HL-60 (cell line): ENCODE results near the gene ZDHHC16.

ENCODE experiments used
- GABPA ChIP-seq: IDR thresholded peaks from 2 replicates; pipeline ENCODE4 v1.6.1; 2012; ENCODE audit warnings: low read depth
- POLR2AphosphoS5 ChIP-seq: IDR thresholded peaks from 2 replicates; pipeline ENCODE4 v1.6.1; 2012; ENCODE audit warnings: low read depth
- SPI1 ChIP-seq: IDR thresholded peaks from 2 replicates; pipeline ENCODE4 v1.6.1; 2012; ENCODE audit warnings: low read depth, mild to moderate bottlenecking, borderline replicate concordance
- TF ChIP-seq, protein P1 (sequence below): IDR thresholded peaks from one replicate; pipeline ENCODE4 v1.5.1; 2011; ENCODE audit warnings: low read length, control low read depth, inconsistent platforms; ENCODE audit not compliant: insufficient read depth
- TF ChIP-seq, protein P2 (sequence below): IDR thresholded peaks from 2 replicates; pipeline ENCODE4 v1.6.1; 2012; ENCODE audit warnings: low read depth; ENCODE audit not compliant: insufficient replicate concordance

DNA sequence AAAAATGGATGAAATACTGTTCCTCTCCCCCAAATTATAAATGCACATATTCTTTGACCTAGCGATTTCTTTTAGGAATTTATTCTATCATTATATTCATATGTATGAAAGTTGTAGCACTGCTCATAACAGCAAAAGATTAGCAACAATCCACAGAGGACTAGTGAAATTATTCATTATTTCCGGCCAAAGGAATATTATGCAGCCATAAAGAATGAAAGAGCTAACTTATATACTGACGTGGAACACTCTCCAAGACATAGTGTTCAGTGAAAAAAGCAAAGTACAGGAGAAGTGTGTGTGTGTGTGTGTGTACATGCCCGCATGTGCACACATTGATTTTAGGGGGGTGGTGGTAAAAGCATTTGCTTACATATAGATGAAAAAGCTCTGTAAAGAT lies 28.9 kb downstream of the ZDHHC16 start:
- TF ChIP-seq, protein P1, sequence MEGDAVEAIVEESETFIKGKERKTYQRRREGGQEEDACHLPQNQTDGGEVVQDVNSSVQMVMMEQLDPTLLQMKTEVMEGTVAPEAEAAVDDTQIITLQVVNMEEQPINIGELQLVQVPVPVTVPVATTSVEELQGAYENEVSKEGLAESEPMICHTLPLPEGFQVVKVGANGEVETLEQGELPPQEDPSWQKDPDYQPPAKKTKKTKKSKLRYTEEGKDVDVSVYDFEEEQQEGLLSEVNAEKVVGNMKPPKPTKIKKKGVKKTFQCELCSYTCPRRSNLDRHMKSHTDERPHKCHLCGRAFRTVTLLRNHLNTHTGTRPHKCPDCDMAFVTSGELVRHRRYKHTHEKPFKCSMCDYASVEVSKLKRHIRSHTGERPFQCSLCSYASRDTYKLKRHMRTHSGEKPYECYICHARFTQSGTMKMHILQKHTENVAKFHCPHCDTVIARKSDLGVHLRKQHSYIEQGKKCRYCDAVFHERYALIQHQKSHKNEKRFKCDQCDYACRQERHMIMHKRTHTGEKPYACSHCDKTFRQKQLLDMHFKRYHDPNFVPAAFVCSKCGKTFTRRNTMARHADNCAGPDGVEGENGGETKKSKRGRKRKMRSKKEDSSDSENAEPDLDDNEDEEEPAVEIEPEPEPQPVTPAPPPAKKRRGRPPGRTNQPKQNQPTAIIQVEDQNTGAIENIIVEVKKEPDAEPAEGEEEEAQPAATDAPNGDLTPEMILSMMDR, result no peak
- TF ChIP-seq POLR2AphosphoS5 (no peak), GABPA (no peak), SPI1 (no peak)
- TF ChIP-seq, protein P2, sequence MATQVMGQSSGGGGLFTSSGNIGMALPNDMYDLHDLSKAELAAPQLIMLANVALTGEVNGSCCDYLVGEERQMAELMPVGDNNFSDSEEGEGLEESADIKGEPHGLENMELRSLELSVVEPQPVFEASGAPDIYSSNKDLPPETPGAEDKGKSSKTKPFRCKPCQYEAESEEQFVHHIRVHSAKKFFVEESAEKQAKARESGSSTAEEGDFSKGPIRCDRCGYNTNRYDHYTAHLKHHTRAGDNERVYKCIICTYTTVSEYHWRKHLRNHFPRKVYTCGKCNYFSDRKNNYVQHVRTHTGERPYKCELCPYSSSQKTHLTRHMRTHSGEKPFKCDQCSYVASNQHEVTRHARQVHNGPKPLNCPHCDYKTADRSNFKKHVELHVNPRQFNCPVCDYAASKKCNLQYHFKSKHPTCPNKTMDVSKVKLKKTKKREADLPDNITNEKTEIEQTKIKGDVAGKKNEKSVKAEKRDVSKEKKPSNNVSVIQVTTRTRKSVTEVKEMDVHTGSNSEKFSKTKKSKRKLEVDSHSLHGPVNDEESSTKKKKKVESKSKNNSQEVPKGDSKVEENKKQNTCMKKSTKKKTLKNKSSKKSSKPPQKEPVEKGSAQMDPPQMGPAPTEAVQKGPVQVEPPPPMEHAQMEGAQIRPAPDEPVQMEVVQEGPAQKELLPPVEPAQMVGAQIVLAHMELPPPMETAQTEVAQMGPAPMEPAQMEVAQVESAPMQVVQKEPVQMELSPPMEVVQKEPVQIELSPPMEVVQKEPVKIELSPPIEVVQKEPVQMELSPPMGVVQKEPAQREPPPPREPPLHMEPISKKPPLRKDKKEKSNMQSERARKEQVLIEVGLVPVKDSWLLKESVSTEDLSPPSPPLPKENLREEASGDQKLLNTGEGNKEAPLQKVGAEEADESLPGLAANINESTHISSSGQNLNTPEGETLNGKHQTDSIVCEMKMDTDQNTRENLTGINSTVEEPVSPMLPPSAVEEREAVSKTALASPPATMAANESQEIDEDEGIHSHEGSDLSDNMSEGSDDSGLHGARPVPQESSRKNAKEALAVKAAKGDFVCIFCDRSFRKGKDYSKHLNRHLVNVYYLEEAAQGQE, result no peak
